SK-N-SH (cell line): ENCODE data around the gene CAPN5. TPM values are rescaled to one million over a fixed set of nuclear protein-coding genes. Genes with fewer than 3 reads are reported as not detected.

Experiments used
- CTCF ChIA-PET: fragments of 300-600, 350-600 bp; formaldehyde crosslinking; extraction: SDS; loops from one replicate; lab custom pipeline; 2021; lab: Yijun Ruan, JAX
- POLR2A ChIA-PET: fragments of 350-600 bp; sonication (Branson Sonifier 250); formaldehyde crosslinking; extraction: SDS; loops from one replicate; lab custom pipeline; 2020; ENCODE audit warnings: antibody characterized with exemption, inconsistent platforms; lab: Yijun Ruan, JAX
- DNase-seq: peaks from one replicate; pipeline ENCODE4 v3.0.0; 2012
- H2AFZ ChIP-seq: fragments of 200-600 bp; sonication (generic); 2 replicates; pipeline ENCODE4 v1.8.1; 2016; ENCODE audit warnings: antibody characterized with exemption, mild to moderate bottlenecking, low read depth
- H3F3A ChIP-seq: fragments of 200-600 bp; sonication (generic); replicated peaks from 2 replicates; pipeline ENCODE3; 2016; ENCODE audit warnings: antibody characterized with exemption, mild to moderate bottlenecking; ENCODE audit not compliant: insufficient read depth
- H3K27ac ChIP-seq, 2 experiments: fragments of 200-500 bp in 1 of 2; fragments of 200-600 bp in 1 of 2; sonication (Bioruptor generic) in 1 of 2; sonication (generic), shearing (Covaris generic) in 1 of 2; 2 replicates each; pipeline versions ENCODE4 v1.5.1 to v1.6.1; 2014 to 2016; ENCODE audit warnings: low read depth in 2 of 2, inconsistent platforms in 1 of 2, low read length in 1 of 2, mild to moderate bottlenecking in 1 of 2, mixed read lengths in 1 of 2
- H3K27me3 ChIP-seq: fragments of 200-600 bp; sonication (generic), shearing (Covaris generic); 2 replicates; pipeline ENCODE4 v1.6.1; 2016; ENCODE audit warnings: mixed run types; ENCODE audit not compliant: insufficient read depth
- H3K36me3 ChIP-seq, 2 experiments: fragments of 200-500 bp in 1 of 2; fragments of 200-600 bp in 1 of 2; sonication (Bioruptor generic) in 1 of 2; sonication (generic) in 1 of 2; replicated peaks in 1 of 2; 2 replicates each; pipeline versions ENCODE3 to v1.5.1; 2014 to 2016; ENCODE audit warnings: low read length in 1 of 2, mild to moderate bottlenecking in 1 of 2; ENCODE audit not compliant: insufficient read depth in 2 of 2, control insufficient read depth in 1 of 2
- H3K4me1 ChIP-seq, 2 experiments: fragments of 200-500 bp in 1 of 2; fragments of 200-600 bp in 1 of 2; sonication (Bioruptor generic) in 1 of 2; sonication (generic), shearing (Covaris generic) in 1 of 2; 2 replicates each; pipeline versions ENCODE4 v1.5.1 to v1.6.1; 2014 to 2016; ENCODE audit warnings: low read depth in 1 of 2, low read length in 1 of 2, mixed run types in 1 of 2; ENCODE audit not compliant: insufficient read depth in 2 of 2, control insufficient read depth in 1 of 2
- H3K4me2 ChIP-seq: fragments of 200-600 bp; sonication (generic), shearing (Covaris generic); 2 replicates; pipeline ENCODE4 v1.6.1; 2017; ENCODE audit warnings: mixed run types
- H3K4me3 ChIP-seq, 2 experiments: fragments of 200-500 bp in 1 of 2; fragments of 200-600 bp in 1 of 2; sonication (Bioruptor generic) in 1 of 2; sonication (generic), shearing (Covaris generic) in 1 of 2; 2 replicates each; pipeline versions ENCODE4 v1.5.1 to v1.8.1; 2014 to 2016; ENCODE audit warnings: low read depth in 2 of 2, inconsistent platforms in 1 of 2, low read length in 1 of 2, mild to moderate bottlenecking in 1 of 2, mixed read lengths in 1 of 2, moderate library complexity in 1 of 2
- H3K79me2 ChIP-seq: fragments of 200-600 bp; sonication (generic); 2 replicates; pipeline ENCODE4 v1.8.1; 2017; ENCODE audit warnings: mild to moderate bottlenecking; ENCODE audit not compliant: insufficient read depth
- H3K9ac ChIP-seq: fragments of 200-600 bp; sonication (generic); 2 replicates; pipeline ENCODE4 v1.6.1; 2017; ENCODE audit warnings: mixed run types
- H3K9me2 ChIP-seq: fragments of 200-600 bp; sonication (generic); 2 replicates; pipeline ENCODE4 v1.6.1; 2017; ENCODE audit warnings: mixed run types
- H3K9me3 ChIP-seq: fragments of 200-600 bp; sonication (generic); 2 replicates; pipeline ENCODE4 v1.6.1; 2017; ENCODE audit warnings: mixed run types, mild to moderate bottlenecking, moderate library complexity
- H4K20me1 ChIP-seq: fragments of 200-600 bp; sonication (generic); 2 replicates; pipeline ENCODE4 v1.6.1; 2017; ENCODE audit warnings: mild to moderate bottlenecking, mixed run types; ENCODE audit not compliant: insufficient read depth
- CHD2 ChIP-seq: fragments of 150-350 bp; IDR thresholded peaks from 2 replicates; pipeline ENCODE4 v1.6.1; 2018; ENCODE audit warnings: low read length; ENCODE audit not compliant: partially characterized antibody
- ELF1 ChIP-seq: IDR thresholded peaks from 2 replicates; pipeline ENCODE4 v1.4.0; 2012
- FOSL2 ChIP-seq: IDR thresholded peaks from 2 replicates; pipeline ENCODE4 v1.4.0; 2012; ENCODE audit warnings: low read depth, mild to moderate bottlenecking, moderate library complexity, borderline replicate concordance
- NRF1 ChIP-seq: IDR thresholded peaks from 2 replicates; pipeline ENCODE4 v1.6.1; 2012; ENCODE audit warnings: low read depth, mild to moderate bottlenecking, low read length
- POLR2AphosphoS5 ChIP-seq: IDR thresholded peaks from 2 replicates; pipeline ENCODE4 v1.6.1; 2012; ENCODE audit warnings: low read depth, low read length
- RCOR1 ChIP-seq: fragments of 150-350 bp; IDR thresholded peaks from 2 replicates; pipeline ENCODE4 v1.6.1; 2017; ENCODE audit warnings: antibody characterized with exemption, low read length
- RFX5 ChIP-seq: IDR thresholded peaks from 2 replicates; pipeline ENCODE4 v1.6.1; 2012; ENCODE audit warnings: mild to moderate bottlenecking, improper control_type of control experiment, low read length
- SIN3A ChIP-seq: IDR thresholded peaks from 2 replicates; pipeline ENCODE4 v1.6.1; 2012; ENCODE audit warnings: low read depth, mild to moderate bottlenecking, low read length, moderate library complexity, borderline replicate concordance
- SMC3 ChIP-seq: IDR thresholded peaks from 2 replicates; pipeline ENCODE4 v1.6.1; 2012; ENCODE audit warnings: low read depth, low read length, improper control_type of control experiment
- TAF1 ChIP-seq: IDR thresholded peaks from 2 replicates; pipeline ENCODE4 v1.6.1; 2012; ENCODE audit warnings: low read depth, mild to moderate bottlenecking, low read length, moderate library complexity, borderline replicate concordance
- TCF12 ChIP-seq: IDR thresholded peaks from 2 replicates; pipeline ENCODE4 v1.4.0; 2012
- TEAD4 ChIP-seq: IDR thresholded peaks from 2 replicates; pipeline ENCODE4 v1.4.0; 2012; ENCODE audit warnings: mild to moderate bottlenecking, borderline replicate concordance; ENCODE audit not compliant: insufficient read depth
- USF1 ChIP-seq: IDR thresholded peaks from 2 replicates; pipeline ENCODE4 v1.4.0; 2012; ENCODE audit warnings: low read depth, borderline replicate concordance
- USF2 ChIP-seq: fragments of 150-350 bp; IDR thresholded peaks from 2 replicates; pipeline ENCODE4 v1.6.1; 2017; ENCODE audit warnings: antibody characterized with exemption, low read length, low read depth, borderline replicate concordance
- YY1 ChIP-seq: IDR thresholded peaks from 2 replicates; pipeline ENCODE4 v1.4.0; 2012; ENCODE audit warnings: low read depth, mild to moderate bottlenecking
- WGBS: methylation state at CpG from one replicate; pipeline ENCODE4 v1.1.6; 2017; ENCODE audit warnings: low lambda C conversion rate; 5-methylcytosine and 5-hydroxymethylcytosine counted together
- polyA plus RNA-seq, 3 experiments: library from polyadenylated mRNA; depleted of rRNA; stranded (reverse); fragments of >200 nt; gene quantifications; 2 replicates each; pipeline ENCODE4 v1.2.3, GENCODE V29; 2012

The CAPN5 gene
- polyA plus RNA-seq, 1 of the 3 experiments (the other 2 are of a cell fraction), result 33.1 TPM

GRCh38 chr11:77119531-77119936, 52.8 kb downstream of the CAPN5 start:
- 95% methylated on average over 7 of the region's 9 CpGs for WGBS
- no peak for DNase-seq
- POLR2A ChIA-PET, result no interaction called here

GRCh38 chr11:77120571-77120970, 53.8 kb downstream of the CAPN5 start:
- Histone ChIP-seq H3F3A (no peaks in the 10 kb centered on the region), H3K4me3 (no peak overlapping the region), H3K36me3 (peaks cover 0 to 28% of the 10 kb centered on the region in 2 experiments), H3K9me2 (no peaks in the 10 kb centered on the region), H3K9me3 (no peaks in the 10 kb centered on the region), H2AFZ (no peak overlapping the region), H3K27ac (no peak overlapping the region), H4K20me1 (no peaks in the 10 kb centered on the region), H3K4me1 (no peaks in the 10 kb centered on the region; a peak in 1 of 4 replicates), H3K4me2 (no peak overlapping the region), H3K79me2 (no peaks in the 10 kb centered on the region), H3K27me3 (no peaks in the 10 kb centered on the region), H3K9ac (no peak overlapping the region)
- ChIA-PET CTCF (interaction anchor here (1.1 to 12.2 kb wide), 4 partner anchors 29 to 437 kb away, joined by 3 to 270 read pairs (median 5); no protein-coding TSS in a partner anchor), POLR2A (no interaction called here)
- 96% methylated on average over 8 of the region's 19 CpGs for WGBS
- DNase-seq, result no peak
- no peak for TF ChIP-seq TCF12
- TF ChIP-seq TAF1, result no peak
- no peak for TF ChIP-seq TEAD4
- no peak for TF ChIP-seq USF1

More at GRCh38 chr11:77119531-77119936, 52.8 kb downstream of the CAPN5 start:
- Histone ChIP-seq H3K79me2 (no peaks in the 10 kb centered on the region), H3K4me3 (no peak overlapping the region), H3K27me3 (no peaks in the 10 kb centered on the region), H3K9me3 (no peaks in the 10 kb centered on the region), H3F3A (no peaks in the 10 kb centered on the region), H3K4me1 (no peaks in the 10 kb centered on the region), H4K20me1 (no peaks in the 10 kb centered on the region), H2AFZ (no peak overlapping the region), H3K27ac (no peak overlapping the region), H3K9ac (no peak overlapping the region), H3K36me3 (peaks cover 0 to 28% of the 10 kb centered on the region in 2 experiments), H3K4me2 (no peak overlapping the region), H3K9me2 (no peaks in the 10 kb centered on the region)
- TF ChIP-seq SIN3A (no peak), RFX5 (no peak), RCOR1 (no peak), TCF12 (no peak), YY1 (no peak)
- CTCF ChIA-PET, result interaction anchor here (1.1 to 11.2 kb wide), 4 partner anchors 9 to 80 kb away, joined by 3 to 111 read pairs (median 4); partner anchors contain the start of gene MYO7A

GRCh38 chr11:77121096-77121640, 54.4 kb downstream of the CAPN5 start:
- CTCF ChIA-PET, result interaction anchor here (1.0 to 12.2 kb wide), 5 partner anchors 64 to 436 kb away, joined by 3 to 270 read pairs (median 5); no protein-coding TSS in a partner anchor
- TF ChIP-seq FOSL2 (no peak), NRF1 (no peak), SMC3 (no peak), RFX5 (no peak), ELF1 (no peak), TEAD4 (no peak), USF2 (no peak), POLR2AphosphoS5 (no peak), TAF1 (no peak), CHD2 (no peak)
- TF ChIP-seq, all 33 proteins: peak for 0
- H3K4me3 ChIP-seq, result no peak overlapping the region
- no peaks in the 10 kb centered on the region for H4K20me1 ChIP-seq
- no peaks in the 10 kb centered on the region for H3K9me2 ChIP-seq
- peaks cover 0 to 2% of the 10 kb centered on the region in 2 experiments; a peak in 1 of 4 replicates for H3K4me1 ChIP-seq
- no peak overlapping the region for H2AFZ ChIP-seq
- no peaks in the 10 kb centered on the region for H3K9me3 ChIP-seq
- no peak overlapping the region for H3K9ac ChIP-seq
- no peaks in the 10 kb centered on the region for H3K79me2 ChIP-seq
- H3K4me2 ChIP-seq, result no peak overlapping the region
- peaks cover 0 to 28% of the 10 kb centered on the region in 2 experiments for H3K36me3 ChIP-seq
- H3K27me3 ChIP-seq, result no peaks in the 10 kb centered on the region
- 94% methylated on average over 7 of the region's 10 CpGs for WGBS
- no peak for DNase-seq
- POLR2A ChIA-PET, result no interaction called here
- H3F3A ChIP-seq, result no peaks in the 10 kb centered on the region
- H3K27ac ChIP-seq, result no peak overlapping the region
